ENCODE measurements around the gene GSTO2.

The GSTO2 gene

DNA sequence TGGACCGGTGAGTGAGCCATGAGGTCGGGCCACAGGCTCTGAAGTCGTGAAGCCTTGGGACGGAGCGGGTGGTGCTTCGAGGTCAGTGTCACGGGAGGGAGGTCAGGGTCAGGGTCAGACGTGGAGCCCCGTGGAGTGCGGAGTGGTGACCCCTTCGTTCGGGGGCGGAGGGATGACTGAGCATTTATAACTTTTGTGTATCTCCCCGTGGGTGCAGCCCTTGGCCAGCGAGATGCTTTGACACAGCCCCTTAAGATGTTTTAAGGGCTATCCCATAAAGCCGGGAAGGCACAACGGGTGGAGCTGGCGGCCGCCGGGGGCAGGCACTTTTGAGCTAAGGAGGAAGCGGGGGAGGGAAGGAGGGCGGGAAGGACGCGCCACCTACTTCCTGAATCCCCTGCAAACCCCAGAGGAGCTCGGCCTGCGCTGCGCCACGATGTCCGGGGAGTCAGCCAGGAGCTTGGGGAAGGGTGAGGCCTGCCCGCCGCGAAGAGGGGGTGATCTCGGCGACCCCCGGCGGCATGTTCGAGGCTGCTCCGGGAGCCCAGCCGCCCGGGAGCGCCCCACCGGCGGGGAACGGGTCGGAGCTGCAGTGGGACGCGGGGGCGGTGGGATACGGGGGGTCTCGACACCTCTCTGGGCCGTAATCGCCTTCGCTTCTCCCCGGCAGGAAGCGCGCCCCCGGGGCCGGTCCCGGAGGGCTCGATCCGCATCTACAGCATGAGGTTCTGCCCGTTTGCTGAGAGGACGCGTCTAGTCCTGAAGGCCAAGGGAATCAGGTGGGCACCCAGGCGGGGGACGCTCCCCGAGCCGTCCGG, 14.3 kb upstream of the GSTO2 start, which contains the start of gene GSTO1:
TSS of gene GSTO1 (plus strand) at position 400 of the 818 bp plus-strand sequence. CDS start at position 437, 37 bp downstream.
- peak; percentile 68 for DNase-seq

DNA sequence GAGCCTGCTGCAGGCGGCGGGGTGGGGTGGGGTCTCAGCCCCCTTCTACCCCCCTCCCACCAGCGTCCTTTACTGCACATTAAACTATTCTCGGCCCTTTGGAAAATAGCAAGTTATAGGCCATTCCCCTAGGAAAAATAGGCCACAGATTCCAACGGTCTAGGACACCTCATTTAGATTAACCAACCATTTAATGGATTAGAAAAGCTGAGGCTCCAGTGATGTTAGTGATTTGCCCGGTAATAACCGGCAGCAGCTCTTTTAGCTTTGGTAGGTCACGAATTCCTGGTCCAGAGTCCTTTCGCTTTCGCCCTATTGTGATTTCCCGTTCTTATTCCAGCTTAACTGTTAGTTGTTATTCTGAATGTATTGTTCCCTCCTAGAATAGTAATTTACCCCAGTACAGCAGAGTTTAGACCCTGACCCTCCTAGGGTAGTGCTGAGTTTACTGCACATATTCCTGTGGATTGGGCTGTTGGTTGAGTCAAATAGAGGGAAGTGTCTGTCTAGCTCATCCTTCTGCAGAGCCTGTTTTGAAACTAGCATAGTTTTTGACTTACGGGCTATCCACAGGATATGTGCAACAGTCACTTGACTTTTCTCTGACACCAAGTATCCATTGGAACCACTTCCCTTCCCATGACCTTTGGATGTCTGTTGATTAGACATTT, 13.5 kb upstream of the GSTO2 start:
- peak; percentile 81 for DNase-seq

- peak; percentile 43 for DNase-seq
Observed at GRCh38 chr10:104256335-104256961, 12.5 kb upstream of the GSTO2 start.

- DNase-seq, result no peak
Observed at GRCh38 chr10:104257235-104257634, 11.7 kb upstream of the GSTO2 start.

DNA sequence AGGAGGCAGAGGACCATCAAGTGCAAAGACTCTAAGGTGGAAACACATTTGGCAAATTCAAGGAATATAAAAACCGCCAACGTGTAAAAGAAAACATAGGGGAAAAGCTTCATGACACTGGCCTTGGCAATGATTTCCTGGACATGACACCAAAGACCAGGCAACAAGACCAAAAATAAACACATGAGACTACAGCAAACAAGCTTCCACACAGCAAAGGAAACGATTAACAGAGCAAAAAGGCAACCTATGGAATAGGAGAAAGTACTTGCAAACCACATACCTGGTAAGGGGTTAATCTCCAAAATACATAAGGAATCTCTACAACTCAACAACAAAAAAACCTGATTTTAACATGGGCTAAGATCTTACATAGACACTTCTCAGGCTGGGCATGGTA, 10.8 kb upstream of the GSTO2 start:
- DNase-seq, result no peak

DNA sequence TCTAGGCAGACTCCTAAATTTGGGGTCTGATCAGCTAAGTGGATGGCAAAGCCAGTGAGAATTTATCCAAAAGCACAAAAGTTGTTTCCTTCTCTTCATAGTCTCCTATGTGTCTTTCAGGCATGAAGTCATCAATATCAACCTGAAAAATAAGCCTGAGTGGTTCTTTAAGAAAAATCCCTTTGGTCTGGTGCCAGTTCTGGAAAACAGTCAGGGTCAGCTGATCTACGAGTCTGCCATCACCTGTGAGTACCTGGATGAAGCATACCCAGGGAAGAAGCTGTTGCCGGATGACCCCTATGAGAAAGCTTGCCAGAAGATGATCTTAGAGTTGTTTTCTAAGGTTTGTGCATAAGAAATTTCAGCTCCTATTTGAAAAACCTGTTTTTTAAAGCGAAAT, 9.5 kb upstream of the GSTO2 start:
- DNase-seq, result no peak

- DNase-seq, result no peak
Observed at GRCh38 chr10:104259999-104260774, 8.8 kb upstream of the GSTO2 start.

DNA sequence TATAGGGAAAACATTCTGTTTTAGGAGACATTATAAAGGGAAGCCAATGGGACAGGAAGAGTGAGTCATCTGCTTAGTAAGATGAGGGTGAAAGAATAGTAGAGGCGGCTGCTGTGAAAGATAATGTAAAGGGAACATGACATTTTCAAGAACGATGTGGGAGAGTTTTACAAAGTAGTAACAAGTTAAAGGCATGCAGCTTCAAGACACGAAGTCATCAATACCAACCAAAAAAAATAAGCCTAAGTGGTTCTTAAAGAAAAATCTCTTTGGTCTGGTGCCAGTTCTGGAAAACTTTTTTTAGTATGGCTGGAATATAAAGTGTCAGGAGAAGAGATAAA, 8.2 kb upstream of the GSTO2 start:
- DNase-seq, result no peak

- no peak for DNase-seq
Observed at GRCh38 chr10:104262055-104262454, 6.9 kb upstream of the GSTO2 start.

- no peak for DNase-seq
Observed at GRCh38 chr10:104264783-104265182, 4.2 kb upstream of the GSTO2 start.

DNA sequence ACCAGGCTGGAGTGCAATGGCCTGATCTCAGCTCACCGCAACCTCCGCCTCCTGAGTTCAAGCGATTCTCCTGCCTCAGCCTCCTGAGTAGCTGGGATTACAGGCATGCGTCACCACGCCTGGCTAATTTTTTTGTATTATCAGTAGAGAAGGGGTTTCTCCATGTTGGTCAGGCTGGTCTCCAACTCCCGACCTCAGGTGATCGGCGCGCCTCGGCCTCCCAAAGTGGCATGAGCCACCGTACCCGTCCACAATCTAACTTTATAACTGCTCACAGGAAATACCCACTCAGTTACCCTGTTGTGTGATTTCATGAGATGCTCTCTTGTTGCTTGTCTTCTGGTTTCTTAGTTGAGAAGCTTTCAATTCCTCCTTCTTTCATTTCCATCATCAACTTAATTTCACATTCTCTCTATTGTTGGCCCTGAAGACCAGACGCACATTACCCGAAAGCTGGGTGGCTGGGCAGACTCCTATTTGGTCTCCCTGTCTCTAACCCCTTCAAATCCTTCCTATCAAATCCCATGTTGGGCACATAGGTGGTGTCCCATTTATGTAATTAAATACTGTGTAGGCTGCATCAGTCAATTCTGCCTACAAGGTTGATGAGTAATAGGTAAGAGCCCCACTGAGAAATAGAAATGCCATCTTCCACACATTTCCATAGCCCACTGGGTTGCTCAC, 1.1 kb upstream of the GSTO2 start:
- DNase-seq, result no peak

- peak; percentile 18 for DNase-seq
Observed at GRCh38 chr10:104268405-104268712, 625 bp upstream of the GSTO2 start.

DNA sequence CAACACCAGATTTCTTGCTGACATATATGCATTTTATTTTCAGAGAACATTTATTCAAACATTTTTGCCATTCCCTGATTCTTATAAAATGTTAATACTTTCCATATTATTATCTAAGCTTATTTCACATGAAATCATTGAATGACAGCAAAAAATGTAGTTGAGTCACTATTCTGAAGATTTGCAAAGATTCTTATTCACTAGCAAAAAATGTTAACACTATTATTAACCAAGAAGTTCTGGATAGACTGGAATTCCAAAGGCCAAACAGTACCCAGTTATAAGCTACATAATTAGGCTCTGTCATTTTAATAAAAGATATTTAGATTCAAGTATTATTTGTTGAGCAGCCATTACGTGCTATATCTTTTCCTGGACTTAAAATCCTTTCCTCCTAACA, 4.3 kb downstream of the GSTO2 start:
- no peak for DNase-seq

DNA sequence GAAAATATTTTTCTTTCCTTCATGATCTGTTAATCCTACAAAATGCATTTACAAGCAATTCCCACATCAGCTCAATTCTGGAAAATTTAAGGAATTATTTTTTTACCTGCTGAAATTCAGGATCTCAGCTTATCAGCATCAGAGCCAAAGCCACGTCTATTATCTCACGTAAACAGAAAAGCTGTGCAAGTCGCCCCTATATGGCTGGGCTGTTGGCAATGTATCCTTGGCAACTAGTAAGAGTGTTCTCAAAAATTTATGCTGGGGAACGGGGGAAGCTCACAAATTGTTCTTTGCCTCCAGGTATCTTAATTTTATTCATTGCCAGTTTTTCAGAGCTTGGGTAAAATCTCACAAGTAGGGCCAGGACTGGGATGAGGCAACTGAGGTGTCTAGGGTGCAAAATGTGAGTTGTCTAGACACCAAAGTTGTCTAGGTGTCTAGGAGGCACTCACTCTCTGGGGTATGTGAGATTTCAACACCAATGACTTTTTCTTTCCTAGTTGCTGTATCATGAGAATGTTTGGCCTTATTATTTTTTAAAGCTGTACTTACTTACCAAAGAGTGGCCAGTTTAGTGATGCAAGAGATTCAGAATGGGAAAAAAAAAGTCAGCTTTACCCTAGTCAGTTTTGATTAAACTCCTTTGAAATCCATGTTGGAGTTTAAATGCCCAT, 5.1 kb downstream of the GSTO2 start:
- DNase-seq, result no peak

GRCh38 chr10:104274762-104275721, 6.1 kb downstream of the GSTO2 start:
- DNase-seq, result no peak

- DNase-seq, result no peak
Observed at GRCh38 chr10:104276192-104276591, 7.2 kb downstream of the GSTO2 start.

GRCh38 chr10:104277785-104278184, 8.8 kb downstream of the GSTO2 start:
- DNase-seq, result peak; percentile 75

GRCh38 chr10:104279550-104280259, 10.7 kb downstream of the GSTO2 start:
- no peak for DNase-seq

- no peak for DNase-seq
Observed at GRCh38 chr10:104281694-104282093, 12.7 kb downstream of the GSTO2 start.

- DNase-seq, result no peak
Observed at GRCh38 chr10:104284846-104285245, 15.9 kb downstream of the GSTO2 start.
